HCT116 (cell line): ENCODE measurements around the gene WSCD2. TPM values are rescaled to one million over a fixed set of nuclear protein-coding genes. Genes with fewer than 3 reads are reported as not detected.

Experiments
- ATAC-seq: fragments of 200-7000 bp; cut with Tn5 transposase; 2 replicates; pipeline ENCODE4 v1.9.1; 2020; ENCODE audit warnings: mild to moderate bottlenecking, moderate library complexity
- BruUV-seq: library from RNA; stranded (reverse); fragments of 400-500 nt; replicated peaks from 2 replicates; lab custom pipeline; 2021; lab: Mats Ljungman, UMichigan
- CTCF ChIA-PET: fragments of 300-600 bp; sonication (Branson Sonifier 250); formaldehyde crosslinking; loops from one replicate; lab custom pipeline; 2021; ENCODE audit warnings: antibody characterized with exemption; lab: Charles Lee
- POLR2A ChIA-PET: fragments of 300-600, 350-600 bp; sonication (Branson Sonifier 250); formaldehyde crosslinking; loops from one replicate; lab custom pipeline; 2021; ENCODE audit warnings: antibody characterized with exemption; lab: Charles Lee
- RAD21 ChIA-PET, 2 experiments: fragments of 300-600 bp; sonication (Branson Sonifier 250); formaldehyde crosslinking; loops; one replicate each; lab custom pipeline; 2023; ENCODE audit warnings: low total read pairs in 2 of 2; ENCODE audit not compliant: uncharacterized antibody in 2 of 2, unreplicated experiment in 2 of 2, low non-redundant PET in 1 of 2; lab: Charles Lee
- DNase-seq: peaks from one replicate; pipeline ENCODE4 v3.0.0-alpha.2; 2010; ENCODE audit warnings: low read depth, low spot score
- H2AFZ ChIP-seq: fragments of 200-600 bp; shearing (Covaris generic), sonication (generic); 2 replicates; pipeline ENCODE4 v1.6.1; 2017; ENCODE audit warnings: low read depth, mixed run types, mixed read lengths, antibody characterized with exemption, low read length; ENCODE audit not compliant: poor library complexity, severe bottlenecking
- H3K27ac ChIP-seq: 2 replicates; pipeline ENCODE4 v1.5.1; 2012; ENCODE audit warnings: low read depth, low read length
- H3K27me3 ChIP-seq: fragments of 200-600 bp; sonication (generic); 2 replicates; pipeline ENCODE4 v1.6.1; 2016; ENCODE audit warnings: mixed run types, low read length, mixed read lengths; ENCODE audit not compliant: insufficient read depth
- H3K36me3 ChIP-seq, 2 experiments: fragments of 200-500 bp in 1 of 2; fragments of 200-600 bp in 1 of 2; sonication (Bioruptor generic) in 1 of 2; sonication (generic) in 1 of 2; 2 replicates each; pipeline versions ENCODE4 v1.5.1 to v1.6.1; 2014 to 2016; ENCODE audit warnings: low read length in 2 of 2, inconsistent platforms in 1 of 2, mixed read lengths in 1 of 2, mixed run types in 1 of 2; ENCODE audit not compliant: insufficient read depth in 2 of 2, control insufficient read depth in 1 of 2
- H3K4me1 ChIP-seq, 2 experiments: fragments of 200-600 bp in 1 of 2; sonication (generic) in 1 of 2; 2 replicates each; pipeline versions ENCODE4 v1.5.1 to v1.6.1; 2012 to 2017; ENCODE audit warnings: low read length in 2 of 2, inconsistent platforms in 1 of 2, mild to moderate bottlenecking in 1 of 2, mixed read lengths in 1 of 2, mixed run types in 1 of 2, moderate library complexity in 1 of 2; ENCODE audit not compliant: insufficient read depth in 2 of 2, control insufficient read depth in 1 of 2
- H3K4me2 ChIP-seq: fragments of 200-600 bp; sonication (generic); 2 replicates; pipeline ENCODE4 v1.6.1; 2017; ENCODE audit warnings: mixed run types, low read length, mixed read lengths
- H3K4me3 ChIP-seq, 2 experiments: fragments of 200-600 bp in 1 of 2; sonication (generic) in 1 of 2; replicated peaks in 1 of 2; 2 replicates each; pipeline ENCODE4 v1.5.1; 2011 to 2016; ENCODE audit warnings: low read length in 2 of 2, control low read depth in 1 of 2, low read depth in 1 of 2, mild to moderate bottlenecking in 1 of 2, mixed read lengths in 1 of 2, mixed run types in 1 of 2
- H3K79me2 ChIP-seq: fragments of 200-600 bp; sonication (generic); 2 replicates; pipeline ENCODE4 v1.6.1; 2017; ENCODE audit warnings: mild to moderate bottlenecking, mixed run types, low read length, moderate library complexity, mixed read lengths; ENCODE audit not compliant: insufficient read depth
- H3K9ac ChIP-seq: fragments of 200-600 bp; sonication (generic); 2 replicates; pipeline ENCODE4 v1.6.1; 2016; ENCODE audit warnings: low read length, mixed read lengths
- H3K9me2 ChIP-seq: fragments of 200-600 bp; sonication (generic), shearing (Covaris generic); 2 replicates; pipeline ENCODE4 v1.6.1; 2017; ENCODE audit warnings: mixed run types, mild to moderate bottlenecking, moderate library complexity; ENCODE audit not compliant: insufficient read depth
- H3K9me3 ChIP-seq, 2 experiments: fragments of 200-500 bp in 1 of 2; fragments of 200-600 bp in 1 of 2; sonication (Bioruptor generic) in 1 of 2; sonication (generic) in 1 of 2; 2 replicates each; pipeline ENCODE4 v1.6.1; 2014 to 2017; ENCODE audit warnings: low read length in 2 of 2, mixed read lengths in 2 of 2, inconsistent platforms in 1 of 2, low read depth in 1 of 2, mild to moderate bottlenecking in 1 of 2, mixed run types in 1 of 2, moderate library complexity in 1 of 2; ENCODE audit not compliant: control insufficient read depth in 1 of 2, insufficient read depth in 1 of 2
- H4K20me1 ChIP-seq: fragments of 200-600 bp; sonication (generic), shearing (Covaris generic); 2 replicates; pipeline ENCODE4 v1.6.1; 2017; ENCODE audit warnings: mixed run types, mild to moderate bottlenecking, moderate library complexity; ENCODE audit not compliant: insufficient read depth
- EZH2 ChIP-seq: fragments of 200-600 bp; sonication (generic); IDR thresholded peaks from 2 replicates; pipeline ENCODE4 v1.6.1; 2017; ENCODE audit warnings: antibody characterized with exemption, mixed run types
- FOSL1 ChIP-seq: IDR thresholded peaks from 2 replicates; pipeline ENCODE4 v1.6.1; 2012; ENCODE audit warnings: low read depth
- POLR2AphosphoS5 ChIP-seq: IDR thresholded peaks from 2 replicates; pipeline ENCODE4 v1.6.1; 2011; ENCODE audit warnings: mild to moderate bottlenecking, low read depth, low read length, moderate library complexity
- REST ChIP-seq: IDR thresholded peaks from 2 replicates; pipeline ENCODE4 v1.6.1; 2012; ENCODE audit warnings: low read depth
- SIN3A ChIP-seq: IDR thresholded peaks from 2 replicates; pipeline ENCODE4 v1.6.1; 2012; ENCODE audit warnings: low read depth
- SP1 ChIP-seq: IDR thresholded peaks from 2 replicates; pipeline ENCODE4 v1.6.1; 2012; ENCODE audit warnings: low read depth
- TCF7L2 ChIP-seq: IDR thresholded peaks from 2 replicates; pipeline ENCODE4 v1.7.0; 2011; ENCODE audit warnings: borderline replicate concordance, inconsistent platforms; ENCODE audit not compliant: insufficient read depth, insufficient read length; ENCODE audit errors: extremely low read depth
- ZBTB33 ChIP-seq: IDR thresholded peaks from 2 replicates; pipeline ENCODE4 v1.6.1; 2011; ENCODE audit warnings: mild to moderate bottlenecking, low read length, moderate library complexity; ENCODE audit not compliant: insufficient replicate concordance; ENCODE audit errors: extremely low read depth
- intact Hi-C: fragments of 100-400 bp; cut with micrococcal nuclease; formaldehyde crosslinking; loops from 2 replicates; pipeline ENCODE4 v1.10.0; 2022
- total RNA-seq: library from RNA; stranded (reverse); gene quantifications from one replicate; pipeline ENCODE4 v1.2.1, GENCODE V29; 2021; ENCODE audit not compliant: unreplicated experiment

Gene WSCD2
- total RNA-seq, 1 experiment from 2014 or later, result 0.05 TPM

- Histone ChIP-seq H3K9ac (no peak overlapping the region), H3K4me2 (no peak overlapping the region), H3K9me3 (no peaks in the 10 kb centered on the region), H3K4me1 (no peaks in the 10 kb centered on the region), H3K36me3 (no peaks in the 10 kb centered on the region), H3K27ac (no peak overlapping the region), H3K9me2 (no peaks in the 10 kb centered on the region), H3K4me3 (no peak overlapping the region), H3K79me2 (no peaks in the 10 kb centered on the region), H2AFZ (no peak overlapping the region), H3K27me3 (peaks cover 78% of the 10 kb centered on the region), H4K20me1 (no peaks in the 10 kb centered on the region)
- intact Hi-C loops, result no loop called here
- TF ChIP-seq TCF7L2 (no peak), SIN3A (no peak), SP1 (no peak), REST (no peak), FOSL1 (no peak), EZH2 (no peak), ZBTB33 (no peak), POLR2AphosphoS5 (no peak)
- ChIA-PET CTCF (no interaction called here), POLR2A (no interaction called here), RAD21 (no interaction called here)
- ATAC-seq (no peak), DNase-seq (no peak)
- no TSS peak for BruUV-seq
Measured at GRCh38 chr12:108151533-108152169, 22.6 kb downstream of the WSCD2 start.
